ENCODE results near the gene ZSCAN31.
"Not testable (repeated sequence)": the region's sequence is repeated elsewhere in the genome, so short reads cannot be mapped to it uniquely, and the experiment has no call there.

ZSCAN31 gene

DNA sequence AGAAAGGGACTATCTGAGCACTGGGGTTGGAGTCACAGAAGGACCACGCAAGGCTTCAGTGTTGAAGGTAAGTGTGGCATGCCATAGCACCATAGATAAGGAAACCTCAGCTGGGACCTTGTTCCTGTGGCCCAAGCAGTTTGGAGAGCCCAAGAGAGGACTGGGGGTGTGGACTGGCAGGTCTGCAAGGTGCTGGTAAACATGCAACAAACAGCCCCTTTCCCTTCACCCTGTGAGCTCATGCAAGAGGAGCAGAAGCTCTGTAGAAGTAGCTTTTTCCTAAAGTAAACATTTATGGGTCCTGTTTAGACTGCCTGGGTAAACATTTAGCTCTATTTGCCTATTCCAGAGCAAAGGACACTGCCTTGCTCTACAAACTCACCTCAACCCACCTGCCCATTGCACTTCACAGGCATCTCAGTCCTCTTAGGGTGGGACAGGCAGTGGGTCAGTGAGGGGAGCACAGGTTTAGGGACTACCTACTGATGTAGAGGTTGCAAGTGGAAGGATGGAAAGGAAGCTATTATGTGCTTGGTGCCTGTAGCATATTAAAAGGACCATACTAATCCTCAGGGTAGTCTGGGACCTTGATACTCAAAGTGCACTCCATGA is 12.0 kb downstream of the ZSCAN31 start:
- peaks cover 3% of the 10 kb centered on the region; the same call in 1 of the 2 replicates for H3K36me3 ChIP-seq (ENCODE audit: control insufficient read depth, insufficient read depth, low read length)
- TF ChIP-seq, protein P1, sequence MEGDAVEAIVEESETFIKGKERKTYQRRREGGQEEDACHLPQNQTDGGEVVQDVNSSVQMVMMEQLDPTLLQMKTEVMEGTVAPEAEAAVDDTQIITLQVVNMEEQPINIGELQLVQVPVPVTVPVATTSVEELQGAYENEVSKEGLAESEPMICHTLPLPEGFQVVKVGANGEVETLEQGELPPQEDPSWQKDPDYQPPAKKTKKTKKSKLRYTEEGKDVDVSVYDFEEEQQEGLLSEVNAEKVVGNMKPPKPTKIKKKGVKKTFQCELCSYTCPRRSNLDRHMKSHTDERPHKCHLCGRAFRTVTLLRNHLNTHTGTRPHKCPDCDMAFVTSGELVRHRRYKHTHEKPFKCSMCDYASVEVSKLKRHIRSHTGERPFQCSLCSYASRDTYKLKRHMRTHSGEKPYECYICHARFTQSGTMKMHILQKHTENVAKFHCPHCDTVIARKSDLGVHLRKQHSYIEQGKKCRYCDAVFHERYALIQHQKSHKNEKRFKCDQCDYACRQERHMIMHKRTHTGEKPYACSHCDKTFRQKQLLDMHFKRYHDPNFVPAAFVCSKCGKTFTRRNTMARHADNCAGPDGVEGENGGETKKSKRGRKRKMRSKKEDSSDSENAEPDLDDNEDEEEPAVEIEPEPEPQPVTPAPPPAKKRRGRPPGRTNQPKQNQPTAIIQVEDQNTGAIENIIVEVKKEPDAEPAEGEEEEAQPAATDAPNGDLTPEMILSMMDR (IDR thresholded peaks at IDR 0.05; ENCODE audit: insufficient read depth, low read length, poor library complexity, severe bottlenecking), result no peak
- no peaks in the 10 kb centered on the region for H3K27me3 ChIP-seq (replicated peaks; ENCODE audit: control insufficient read depth, insufficient read depth, low read length)
- H3K4me3 ChIP-seq (replicated peaks; ENCODE audit: low read depth, low read length), result no peak overlapping the region
- DNase-seq (ENCODE audit: extremely low read depth, insufficient read length), result no peak

DNA sequence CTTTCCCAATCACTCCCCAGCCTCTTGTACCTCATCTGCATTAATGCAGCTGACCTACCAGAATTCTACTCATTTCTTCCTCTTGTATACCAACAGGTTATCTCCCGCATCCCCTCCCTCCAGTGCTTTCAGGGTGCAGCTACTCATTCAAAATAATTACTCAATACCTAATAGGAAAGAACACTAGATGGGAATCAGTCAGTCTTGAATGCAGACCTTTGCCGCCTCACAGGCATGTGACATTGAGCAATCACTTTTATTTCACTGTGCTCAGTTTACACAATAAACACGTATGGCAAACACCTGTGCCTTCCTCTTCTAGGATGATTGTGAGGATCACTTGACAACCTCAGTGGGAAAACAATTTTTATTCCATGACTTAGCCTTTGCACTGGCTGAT is 13.3 kb downstream of the ZSCAN31 start:
- H3K27me3 ChIP-seq (replicated peaks; ENCODE audit: control insufficient read depth, insufficient read depth, low read length), result no peaks in the 10 kb centered on the region
- H3K4me3 ChIP-seq (replicated peaks; ENCODE audit: low read depth, low read length), result no peak overlapping the region
- TF ChIP-seq, protein P1 (IDR thresholded peaks at IDR 0.05; ENCODE audit: insufficient read depth, low read length, poor library complexity, severe bottlenecking), result no peak
- no peak for DNase-seq (ENCODE audit: extremely low read depth, insufficient read length)
- peaks cover 3% of the 10 kb centered on the region; the same call in 1 of the 2 replicates for H3K36me3 ChIP-seq (ENCODE audit: control insufficient read depth, insufficient read depth, low read length)

DNA sequence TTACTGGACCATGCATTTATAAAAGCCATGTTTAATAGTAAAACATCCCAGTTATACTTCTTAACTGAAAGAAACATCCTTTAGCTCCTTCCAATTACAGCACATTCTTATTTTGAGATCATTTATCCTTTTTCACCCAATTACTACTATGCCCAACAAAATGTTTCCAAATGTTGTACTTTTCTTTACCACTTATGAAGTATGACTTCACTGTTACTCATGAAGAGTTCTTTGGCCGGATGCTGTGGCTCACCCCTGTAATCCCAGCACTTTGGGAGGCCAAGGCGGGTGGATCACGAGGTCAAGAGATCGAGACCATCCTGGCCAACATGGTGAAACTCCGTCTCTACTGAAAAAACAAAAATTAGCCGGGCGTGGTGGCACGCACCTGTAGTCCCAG is 18.1 kb downstream of the ZSCAN31 start:
- not testable (repeated sequence) for H3K4me3 ChIP-seq (replicated peaks; ENCODE audit: low read depth, low read length); DNase-seq (ENCODE audit: extremely low read depth, insufficient read length); H3K36me3 ChIP-seq (ENCODE audit: control insufficient read depth, insufficient read depth, low read length); H3K27me3 ChIP-seq (replicated peaks; ENCODE audit: control insufficient read depth, insufficient read depth, low read length)

DNA sequence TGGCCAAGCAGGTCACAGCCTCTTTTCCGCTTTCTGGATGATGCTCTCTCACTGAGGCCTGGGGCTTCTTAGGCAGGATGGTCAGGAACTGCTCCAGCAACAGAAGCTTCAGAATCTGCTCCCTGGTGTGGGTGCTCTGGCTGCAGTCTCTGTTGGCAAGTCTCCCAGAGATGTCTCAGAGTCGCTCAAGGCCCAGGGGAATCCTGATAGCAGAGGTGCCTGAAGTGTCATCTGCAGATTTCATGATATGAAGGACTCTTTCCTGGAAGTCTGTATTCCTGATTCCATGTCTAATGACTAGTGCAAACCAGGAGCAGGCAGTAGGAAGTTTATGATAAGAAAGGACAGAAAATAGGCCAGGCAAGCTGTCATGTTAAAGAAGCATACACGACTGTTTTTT is 20.3 kb downstream of the ZSCAN31 start:
- Histone ChIP-seq H3K27me3 (replicated peaks; ENCODE audit: control insufficient read depth, insufficient read depth, low read length) (no peaks in the 10 kb centered on the region), H3K4me3 (replicated peaks; ENCODE audit: low read depth, low read length) (no peak overlapping the region), H3K36me3 (ENCODE audit: control insufficient read depth, insufficient read depth, low read length) (no peaks in the 10 kb centered on the region)
- TF ChIP-seq, protein P1 (IDR thresholded peaks at IDR 0.05; ENCODE audit: insufficient read depth, low read length, poor library complexity, severe bottlenecking), result no peak
- no peak for DNase-seq (ENCODE audit: extremely low read depth, insufficient read length)

DNA sequence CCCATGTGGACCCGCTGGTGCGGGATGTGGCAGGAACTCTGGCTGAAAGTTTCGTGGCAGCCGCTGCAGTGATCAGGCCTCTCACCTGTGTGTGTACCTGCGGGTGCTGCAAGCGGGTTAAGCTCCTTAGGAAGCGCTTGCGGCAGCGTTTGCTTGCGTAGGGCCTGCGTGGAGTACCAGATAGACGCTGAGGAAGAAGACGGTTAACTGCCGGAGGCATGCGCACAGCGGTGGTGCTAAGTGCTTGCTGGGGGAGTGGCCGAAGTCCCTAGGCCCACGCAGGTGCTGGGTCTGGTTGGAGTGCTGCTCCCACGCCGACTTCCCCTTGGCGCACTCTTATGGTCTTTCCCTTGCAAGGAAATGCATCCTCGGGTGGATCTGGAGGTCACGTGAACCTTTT is 23.0 kb downstream of the ZSCAN31 start:
- Histone ChIP-seq H3K4me3 (replicated peaks; ENCODE audit: low read depth, low read length) (no peak overlapping the region), H3K36me3 (ENCODE audit: control insufficient read depth, insufficient read depth, low read length) (no peaks in the 10 kb centered on the region), H3K27me3 (replicated peaks; ENCODE audit: control insufficient read depth, insufficient read depth, low read length) (no peaks in the 10 kb centered on the region)
- TF ChIP-seq, protein P1 (IDR thresholded peaks at IDR 0.05; ENCODE audit: insufficient read depth, low read length, poor library complexity, severe bottlenecking), result no peak
- no peak for DNase-seq (ENCODE audit: extremely low read depth, insufficient read length)

DNA sequence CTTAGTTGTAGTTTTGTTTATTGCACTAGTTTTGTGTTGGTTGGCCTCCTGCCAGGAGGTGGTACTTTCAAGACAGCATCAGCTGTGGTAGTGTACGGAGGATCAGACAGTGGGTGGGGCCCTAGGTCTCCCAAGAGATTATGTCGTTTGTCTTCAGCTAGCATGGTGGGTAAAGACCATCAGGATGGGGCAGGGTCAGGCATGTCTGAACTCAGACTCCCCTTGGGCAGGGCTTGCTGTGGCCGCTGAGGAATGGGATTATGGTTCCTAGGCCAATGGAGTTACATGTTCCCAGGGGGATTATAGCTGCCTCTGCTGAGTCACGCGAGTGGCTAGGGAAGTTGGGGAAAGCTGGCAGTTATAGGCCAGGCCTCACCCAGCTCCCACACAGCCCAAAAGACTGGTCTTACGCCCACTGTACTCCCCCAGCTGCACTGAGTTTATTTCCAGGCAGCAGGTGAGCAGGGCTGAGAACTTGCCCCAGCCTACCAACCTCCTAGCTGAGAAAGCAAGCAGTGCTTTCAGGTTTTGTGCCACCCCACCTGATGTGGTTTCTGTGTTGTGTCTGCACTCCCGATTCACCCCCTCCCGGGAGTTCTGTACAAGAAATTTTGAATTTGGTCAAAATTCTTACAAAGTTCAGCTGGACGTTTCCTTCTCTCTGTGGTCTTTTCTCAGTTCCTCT is 24.7 kb downstream of the ZSCAN31 start:
- TF ChIP-seq, protein P1 (IDR thresholded peaks at IDR 0.05; ENCODE audit: insufficient read depth, low read length, poor library complexity, severe bottlenecking), result no peak
- Histone ChIP-seq H3K4me3 (replicated peaks; ENCODE audit: low read depth, low read length) (no peak overlapping the region), H3K36me3 (ENCODE audit: control insufficient read depth, insufficient read depth, low read length) (no peaks in the 10 kb centered on the region), H3K27me3 (replicated peaks; ENCODE audit: control insufficient read depth, insufficient read depth, low read length) (no peaks in the 10 kb centered on the region)
- no peak for DNase-seq (ENCODE audit: extremely low read depth, insufficient read length)

DNA sequence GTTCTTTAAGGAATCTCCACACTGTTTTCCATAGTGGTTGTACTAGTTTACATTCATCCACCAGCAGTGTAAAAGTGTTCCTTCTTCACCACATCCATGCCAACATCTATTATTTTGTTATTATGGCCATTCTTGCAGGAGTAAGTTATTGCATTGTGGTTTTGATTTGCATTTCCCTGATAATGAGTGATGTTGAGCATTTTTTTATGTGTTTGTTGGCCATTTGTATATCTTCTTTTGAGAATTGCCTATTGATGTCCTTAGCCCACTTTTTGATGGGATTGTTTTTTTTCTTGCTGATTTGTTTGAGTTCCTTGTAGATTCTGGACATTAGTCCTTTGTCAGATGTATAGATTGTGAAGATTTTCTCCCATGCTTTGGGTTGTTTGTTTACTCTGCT is 29.6 kb downstream of the ZSCAN31 start:
- not testable (repeated sequence) for H3K27me3 ChIP-seq (replicated peaks; ENCODE audit: control insufficient read depth, insufficient read depth, low read length); DNase-seq (ENCODE audit: extremely low read depth, insufficient read length); H3K4me3 ChIP-seq (replicated peaks; ENCODE audit: low read depth, low read length); H3K36me3 ChIP-seq (ENCODE audit: control insufficient read depth, insufficient read depth, low read length)

Data from GM06990 (cell line).